ENCODE results near the gene AGBL3. TPM values are rescaled to one million over a fixed set of nuclear protein-coding genes. Genes with fewer than 3 reads are reported as not detected.
A peak's percentile ranks its signal among the peaks of the same experiment; 100 is the strongest.

Gene AGBL3
- total RNA-seq, 1 donor from 2014 or later = 3.5 TPM

GRCh38 chr7:134941185-134941900, 45.0 kb upstream of the AGBL3 start:
- H3K27ac Mint-ChIP-seq (ENCODE audit: unreplicated experiment) = no peak overlapping the region
- no peak overlapping the region for H3K4me3 Mint-ChIP-seq
- DNase-seq (ENCODE audit: low read depth, low spot score) = no peak
- no peaks in the 10 kb centered on the region for H3K27me3 Mint-ChIP-seq (ENCODE audit: low read depth)
- H3K4me1 Mint-ChIP-seq = peaks cover 10% of the 10 kb centered on the region
- H3K36me3 Mint-ChIP-seq (ENCODE audit: low read depth) = peaks cover 18% of the 10 kb centered on the region
- no peak for TF ChIP-seq CTCF (conservative IDR thresholded peaks at IDR 0.05)
- H3K9me3 Mint-ChIP-seq = no peaks in the 10 kb centered on the region

- Mint-ChIP-seq H3K4me1 (peaks cover 4% of the 10 kb centered on the region), H3K4me3 (no peak overlapping the region), H3K27ac (ENCODE audit: unreplicated experiment) (no peak overlapping the region), H3K36me3 (ENCODE audit: low read depth) (peaks cover 18% of the 10 kb centered on the region), H3K9me3 (no peaks in the 10 kb centered on the region), H3K27me3 (ENCODE audit: low read depth) (no peaks in the 10 kb centered on the region)
- no peak for TF ChIP-seq CTCF (conservative IDR thresholded peaks at IDR 0.05)
- no peak for DNase-seq (ENCODE audit: low read depth, low spot score)
Observed at GRCh38 chr7:134941952-134942351, 44.4 kb upstream of the AGBL3 start.

GRCh38 chr7:134942690-134943466, 43.4 kb upstream of the AGBL3 start:
- Mint-ChIP-seq H3K27ac (ENCODE audit: unreplicated experiment) (no peak overlapping the region), H3K4me3 (no peak overlapping the region), H3K36me3 (ENCODE audit: low read depth) (peaks cover 24% of the 10 kb centered on the region), H3K9me3 (no peaks in the 10 kb centered on the region), H3K27me3 (ENCODE audit: low read depth) (no peaks in the 10 kb centered on the region), H3K4me1 (no peaks in the 10 kb centered on the region)
- no peak for TF ChIP-seq CTCF (conservative IDR thresholded peaks at IDR 0.05)
- DNase-seq (ENCODE audit: low read depth, low spot score) = no peak

- Mint-ChIP-seq H3K4me1 (no peaks in the 10 kb centered on the region), H3K27ac (ENCODE audit: unreplicated experiment) (no peak overlapping the region), H3K4me3 (no peak overlapping the region), H3K9me3 (no peaks in the 10 kb centered on the region), H3K36me3 (ENCODE audit: low read depth) (peaks cover 25% of the 10 kb centered on the region), H3K27me3 (ENCODE audit: low read depth) (no peaks in the 10 kb centered on the region)
- no peak for DNase-seq (ENCODE audit: low read depth, low spot score)
- TF ChIP-seq CTCF (conservative IDR thresholded peaks at IDR 0.05) = peak; percentile 56
Observed at GRCh38 chr7:134943785-134944400, 42.4 kb upstream of the AGBL3 start.

GRCh38 chr7:134945691-134946090, 40.6 kb upstream of the AGBL3 start:
- no peaks in the 10 kb centered on the region for H3K27me3 Mint-ChIP-seq (ENCODE audit: low read depth)
- no peak overlapping the region for H3K4me3 Mint-ChIP-seq
- TF ChIP-seq CTCF (conservative IDR thresholded peaks at IDR 0.05) = no peak
- no peak overlapping the region for H3K27ac Mint-ChIP-seq (ENCODE audit: unreplicated experiment)
- H3K9me3 Mint-ChIP-seq = no peaks in the 10 kb centered on the region
- H3K4me1 Mint-ChIP-seq = no peaks in the 10 kb centered on the region
- peaks cover 36% of the 10 kb centered on the region for H3K36me3 Mint-ChIP-seq (ENCODE audit: low read depth)
- DNase-seq (ENCODE audit: low read depth, low spot score) = no peak

Data from neural crest cell (in vitro differentiated cells).